Left lung (tissue), 10 donors: ENCODE results near the gene ITGA8. TPM values are rescaled to one million over a fixed set of nuclear protein-coding genes. Genes with fewer than 3 reads are reported as not detected.
"Not testable (repeated sequence)": the region's sequence is repeated elsewhere in the genome, so short reads cannot be mapped to it uniquely, and the experiment has no call there.

Source experiments
- ATAC-seq: fragments of 200-7000 bp; cut with Tn5 transposase; one replicate; pipeline ENCODE4 v1.9.1; 2020; ENCODE audit warnings: moderate library complexity
- DNase-seq, 4 donors: peaks; one replicate each; pipeline ENCODE4 v3.0.0-alpha.2; 2013 to 2020
- H3K27ac ChIP-seq, 2 donors: fragments of 200-600 bp; sonication (generic) in 1 of 2; one replicate each; pipeline versions ENCODE4 v1.5.0 to v1.8.0; 2020 to 2021
- H3K27me3 ChIP-seq, 2 donors: fragments of 200-600 bp; sonication (generic) in 1 of 2; one replicate each; pipeline versions ENCODE4 v1.5.0 to v1.8.0; 2020 to 2021
- H3K36me3 ChIP-seq, 2 donors: fragments of 200-600 bp; sonication (generic) in 1 of 2; one replicate each; pipeline versions ENCODE4 v1.5.0 to v1.8.0; 2020 to 2021
- H3K4me1 ChIP-seq, 2 donors: fragments of 200-600 bp; one replicate each; pipeline ENCODE4 v1.8.0; 2021
- H3K4me3 ChIP-seq, 2 donors: fragments of 200-600 bp; sonication (generic) in 1 of 2; one replicate each; pipeline versions ENCODE4 v1.5.0 to v1.8.0; 2020 to 2021; ENCODE audit warnings: mild to moderate bottlenecking in 1 of 2
- H3K9me3 ChIP-seq, 2 donors: fragments of 200-600 bp; sonication (generic) in 1 of 2; one replicate each; pipeline versions ENCODE4 v1.5.0 to v1.8.0; 2020 to 2021
- intact Hi-C, 2 donors: fragments of 100-400 bp; cut with DNase I; formaldehyde crosslinking; loops; one replicate each; pipeline versions ENCODE4 v1.11.2 to v1.14.2; 2022
- polyA plus RNA-seq, 6 donors: library from polyadenylated mRNA; unstranded; fragments of 120-200 nt; gene quantifications; one replicate each; pipeline ENCODE4 v1.2.1, GENCODE V29; 2013; ENCODE audit not compliant: insufficient read length in 6 of 6
- total RNA-seq, 2 donors: library from RNA; stranded (reverse); fragmentation: NEBNext Ultra II Directional; extraction: Animal tissue kit (Norgen Biotek cat#: 25700); gene quantifications; one replicate each; pipeline ENCODE4 v1.2.1, GENCODE V29; 2021
- TF ChIP-seq, protein P1 (sequence below), 2 donors: fragments of 200-600 bp; sonication (generic) in 1 of 2; IDR thresholded peaks; one replicate each; pipeline versions ENCODE4 v1.5.0 to v1.8.0; 2021; ENCODE audit warnings: antibody characterized with exemption in 2 of 2
- donor health status: DM: no; HTN: yes; CAD: no.
- donor health status: DM: no; HTN: no; CAD: no.

ITGA8 gene
- total and polyA plus RNA-seq, 8 donors, result 23.7 to 83.3 (median 67.3) TPM

DNA sequence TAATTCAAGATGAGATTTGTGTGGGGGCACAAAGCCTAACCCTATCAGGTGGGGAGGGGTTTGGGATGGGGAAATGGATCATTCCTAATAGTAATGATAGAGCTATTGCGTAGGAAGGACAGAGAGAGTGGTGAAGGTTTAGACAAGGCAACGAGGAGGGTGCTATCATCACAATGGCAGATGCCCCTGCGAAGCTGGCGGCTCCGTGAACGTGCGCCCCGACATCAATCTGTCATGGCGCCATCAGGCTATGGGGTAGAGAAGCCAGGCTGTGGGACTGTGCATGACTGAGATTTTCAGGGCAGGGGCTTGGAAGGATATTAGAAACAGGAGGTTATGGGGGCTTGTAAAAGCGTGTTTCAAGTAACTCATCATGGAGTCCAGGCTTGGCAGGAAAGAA lies 157.6 kb downstream of the ITGA8 start:
- ATAC-seq, result no peak
- intact Hi-C loops, result no loop called here

DNA sequence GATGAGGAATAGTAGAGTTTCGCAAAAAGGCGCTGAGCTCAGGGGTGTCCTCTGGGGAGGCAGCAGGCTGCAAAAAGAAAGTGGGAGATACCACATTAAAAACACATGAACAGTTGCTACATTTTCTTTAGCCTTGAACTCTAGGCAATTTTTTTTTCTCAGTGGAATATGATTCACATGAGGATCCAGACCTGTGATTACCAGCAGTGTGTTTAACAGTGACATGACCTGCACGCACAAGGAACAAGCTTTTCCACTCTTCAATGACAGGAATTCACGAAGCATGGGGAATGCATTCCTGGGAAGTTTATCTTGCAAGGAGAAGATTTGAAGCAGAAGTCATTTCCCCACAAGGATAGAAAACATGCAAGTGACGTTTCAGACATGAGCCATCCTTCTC lies 161.6 kb downstream of the ITGA8 start:
- intact Hi-C loops, result no loop called here
- no peak for ATAC-seq

More for the DNA sequence above, 157.6 kb downstream of the ITGA8 start:
- no peak for DNase-seq
- TF ChIP-seq, protein P1, sequence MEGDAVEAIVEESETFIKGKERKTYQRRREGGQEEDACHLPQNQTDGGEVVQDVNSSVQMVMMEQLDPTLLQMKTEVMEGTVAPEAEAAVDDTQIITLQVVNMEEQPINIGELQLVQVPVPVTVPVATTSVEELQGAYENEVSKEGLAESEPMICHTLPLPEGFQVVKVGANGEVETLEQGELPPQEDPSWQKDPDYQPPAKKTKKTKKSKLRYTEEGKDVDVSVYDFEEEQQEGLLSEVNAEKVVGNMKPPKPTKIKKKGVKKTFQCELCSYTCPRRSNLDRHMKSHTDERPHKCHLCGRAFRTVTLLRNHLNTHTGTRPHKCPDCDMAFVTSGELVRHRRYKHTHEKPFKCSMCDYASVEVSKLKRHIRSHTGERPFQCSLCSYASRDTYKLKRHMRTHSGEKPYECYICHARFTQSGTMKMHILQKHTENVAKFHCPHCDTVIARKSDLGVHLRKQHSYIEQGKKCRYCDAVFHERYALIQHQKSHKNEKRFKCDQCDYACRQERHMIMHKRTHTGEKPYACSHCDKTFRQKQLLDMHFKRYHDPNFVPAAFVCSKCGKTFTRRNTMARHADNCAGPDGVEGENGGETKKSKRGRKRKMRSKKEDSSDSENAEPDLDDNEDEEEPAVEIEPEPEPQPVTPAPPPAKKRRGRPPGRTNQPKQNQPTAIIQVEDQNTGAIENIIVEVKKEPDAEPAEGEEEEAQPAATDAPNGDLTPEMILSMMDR (IDR thresholded peaks at IDR 0.05), result no peak
- Histone ChIP-seq H3K27me3 (no peaks in the 10 kb centered on the region), H3K9me3 (no peaks in the 10 kb centered on the region), H3K4me1 (no peaks in the 10 kb centered on the region), H3K36me3 (no peaks in the 10 kb centered on the region), H3K27ac (no peak overlapping the region), H3K4me3 (no peak overlapping the region)

DNA sequence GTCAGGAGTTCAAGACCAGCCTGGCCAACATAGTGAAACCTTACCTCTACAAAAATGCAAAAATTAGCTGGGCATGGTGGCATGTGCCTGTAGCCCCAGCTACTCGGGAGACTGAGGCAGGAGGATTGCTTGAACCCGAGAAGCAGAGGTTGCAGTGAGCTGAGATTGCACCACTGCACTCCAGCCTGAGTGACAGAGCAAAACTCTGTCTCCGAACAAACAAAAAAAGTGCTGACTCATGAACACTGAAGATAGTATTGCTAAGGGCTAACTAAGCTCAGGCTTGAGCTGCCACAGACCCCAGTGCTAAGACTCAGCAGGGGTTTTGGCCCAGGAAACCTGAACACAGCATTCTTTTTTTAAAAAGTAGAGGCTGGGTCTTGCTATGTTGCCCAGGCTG lies 162.6 kb downstream of the ITGA8 start:
- H3K9me3 ChIP-seq, H3K36me3 ChIP-seq, H3K4me1 ChIP-seq, H3K27me3 ChIP-seq, H3K4me3 ChIP-seq, DNase-seq, intact Hi-C loops, H3K27ac ChIP-seq, ATAC-seq: not testable (repeated sequence)

More for the DNA sequence above, 161.6 kb downstream of the ITGA8 start:
- TF ChIP-seq, protein P1 (IDR thresholded peaks at IDR 0.05), result no peak
- Histone ChIP-seq H3K4me3 (no peak overlapping the region), H3K9me3 (no peaks in the 10 kb centered on the region), H3K27ac (no peak overlapping the region), H3K4me1 (no peaks in the 10 kb centered on the region), H3K36me3 (no peaks in the 10 kb centered on the region), H3K27me3 (no peaks in the 10 kb centered on the region)
- no peak for DNase-seq

DNA sequence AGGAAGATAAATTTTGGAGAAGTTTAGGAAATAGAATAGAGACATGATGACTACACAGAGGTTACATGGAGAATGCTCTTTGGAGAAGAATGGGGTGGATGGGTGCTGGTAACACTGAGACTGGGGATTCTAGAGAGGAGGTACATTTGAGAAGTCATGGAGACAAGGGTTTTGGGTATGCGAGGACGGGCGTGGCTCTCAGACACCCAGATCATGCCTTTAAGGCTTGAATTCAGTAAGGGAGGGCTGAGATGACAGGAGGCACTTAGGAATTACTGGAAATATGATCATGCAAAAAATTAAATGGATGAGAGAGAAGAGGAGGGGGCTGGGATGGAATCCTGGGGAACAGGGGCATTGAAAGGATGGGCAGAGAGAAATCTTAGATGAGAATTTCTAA lies 168.8 kb downstream of the ITGA8 start:
- no peak overlapping the region for H3K27ac ChIP-seq
- H3K9me3 ChIP-seq, result no peaks in the 10 kb centered on the region
- H3K27me3 ChIP-seq, result no peaks in the 10 kb centered on the region
- no peak for ATAC-seq
- no peaks in the 10 kb centered on the region for H3K36me3 ChIP-seq
- intact Hi-C loops, result no loop called here
- no peaks in the 10 kb centered on the region for H3K4me1 ChIP-seq
- no peak for DNase-seq
- no peak overlapping the region for H3K4me3 ChIP-seq
- TF ChIP-seq, protein P1 (IDR thresholded peaks at IDR 0.05), result no peak

DNA sequence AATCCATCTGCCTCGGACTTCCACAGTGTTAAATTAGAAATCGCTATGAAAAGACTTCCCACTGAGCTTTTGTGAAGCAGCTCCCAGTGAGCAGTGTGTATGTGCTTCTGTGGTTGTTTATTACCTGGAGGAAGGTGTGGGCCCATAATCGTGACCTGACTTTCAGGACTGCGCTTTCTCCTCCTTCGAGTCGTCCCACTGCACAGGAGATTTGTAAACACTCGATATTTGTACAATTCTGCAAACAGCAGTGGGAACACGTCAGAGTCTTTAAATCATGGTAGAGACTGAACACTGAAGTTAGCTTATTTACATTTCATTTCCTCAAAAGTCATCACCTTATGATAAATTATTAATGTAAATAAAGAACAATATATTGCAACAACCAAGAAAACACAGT lies 171.4 kb downstream of the ITGA8 start:
- TF ChIP-seq, protein P1 (IDR thresholded peaks at IDR 0.05), result no peak
- H3K36me3 ChIP-seq, result no peaks in the 10 kb centered on the region
- no peaks in the 10 kb centered on the region for H3K4me1 ChIP-seq
- DNase-seq, result no peak
- no peak overlapping the region for H3K27ac ChIP-seq
- H3K9me3 ChIP-seq, result no peaks in the 10 kb centered on the region
- intact Hi-C loops, result no loop called here
- ATAC-seq, result no peak
- no peaks in the 10 kb centered on the region for H3K27me3 ChIP-seq
- H3K4me3 ChIP-seq, result no peak overlapping the region

DNA sequence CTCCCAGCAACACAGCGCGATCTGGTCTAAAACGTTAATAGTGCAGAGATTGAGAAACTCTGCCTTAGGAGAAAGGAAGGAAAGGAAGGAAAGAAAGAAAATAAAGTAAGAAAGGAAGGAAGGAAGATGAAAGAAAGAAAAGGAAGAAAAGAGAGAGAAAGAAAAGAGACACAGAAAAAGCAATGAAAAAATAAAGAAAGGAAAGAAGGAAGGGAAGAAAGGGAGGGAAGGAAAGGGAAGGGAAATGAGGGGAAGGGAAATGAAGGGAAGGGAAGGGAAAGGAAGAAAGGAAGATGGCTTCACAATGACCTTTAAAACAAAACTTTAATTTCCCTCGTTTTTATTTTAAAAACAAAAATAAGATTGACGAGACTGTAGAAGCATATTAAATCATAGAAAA lies 173.1 kb downstream of the ITGA8 start:
- Histone ChIP-seq H3K4me1 (no peaks in the 10 kb centered on the region), H3K27me3 (no peaks in the 10 kb centered on the region), H3K27ac (no peak overlapping the region), H3K9me3 (no peaks in the 10 kb centered on the region), H3K4me3 (no peak overlapping the region), H3K36me3 (no peaks in the 10 kb centered on the region)
- DNase-seq (no peak), ATAC-seq (no peak)
- TF ChIP-seq, protein P1 (IDR thresholded peaks at IDR 0.05), result no peak
- intact Hi-C loops, result no loop called here
